ENCODE measurements around the gene EPS15. TPM values are rescaled to one million over a fixed set of nuclear protein-coding genes. Genes with fewer than 3 reads are reported as not detected.

The EPS15 gene
- total RNA-seq, 1 experiment from 2014 or later: 26.3 TPM

- Histone ChIP-seq H4K20me1 (ENCODE audit: low read length) (no peaks in the 10 kb centered on the region), H3K4me1 (ENCODE audit: insufficient read depth, low read length) (peaks cover 25% of the 10 kb centered on the region), H3K27me3 (ENCODE audit: low read length) (no peaks in the 10 kb centered on the region), H3K9me2 (replicated peaks; ENCODE audit: low read length) (no peaks in the 10 kb centered on the region), H3K9ac (ENCODE audit: low read length) (no peak overlapping the region), H2AFZ (ENCODE audit: low read length) (no peak overlapping the region), H3K27ac (ENCODE audit: low read length) (no peak overlapping the region), H3K4me3 (ENCODE audit: low read length) (no peak overlapping the region), H3K9me3 (ENCODE audit: low read length) (no peaks in the 10 kb centered on the region), H3K4me2 (ENCODE audit: low read length) (no peak overlapping the region), H3K36me3 (ENCODE audit: low read depth, low read length) (no peaks in the 10 kb centered on the region), H3K79me2 (ENCODE audit: low read length) (no peaks in the 10 kb centered on the region), H3F3A (ENCODE audit: low read length, unreplicated experiment) (no peaks in the 10 kb centered on the region)
- DNase-seq: no peak
- BruUV-seq (replicated peaks): no TSS peak
- POLR2A ChIA-PET (ENCODE audit: unreplicated experiment): no interaction called here
- CTCF ChIA-PET: no interaction called here
- no peak for TF ChIP-seq EZH2 (IDR thresholded peaks at IDR 0.05; ENCODE audit: low read length, unreplicated experiment)
- no peak for TF ChIP-seq EZH2phosphoT487 (IDR thresholded peaks at IDR 0.05; ENCODE audit: borderline replicate concordance, low read length)
- no peak for TF ChIP-seq CTCF (conservative IDR thresholded peaks at IDR 0.05; ENCODE audit: low read depth, low read length)
- intact Hi-C loops (cut with micrococcal nuclease): no loop called here
- no peak for ATAC-seq
Measured at GRCh38 chr1:51316113-51316845, 202.8 kb downstream of the EPS15 start.

- no peaks in the 10 kb centered on the region for H3K79me2 ChIP-seq (ENCODE audit: low read length)
- no peaks in the 10 kb centered on the region for H4K20me1 ChIP-seq (ENCODE audit: low read length)
- H3K27ac ChIP-seq (ENCODE audit: low read length): peak overlapping the region; percentile 96
- no peaks in the 10 kb centered on the region for H3K27me3 ChIP-seq (ENCODE audit: low read length)
- H2AFZ ChIP-seq (ENCODE audit: low read length): no peak overlapping the region
- peak overlapping the region; percentile 77 for H3K4me2 ChIP-seq (ENCODE audit: low read length)
- CTCF ChIA-PET: no interaction called here
- no peaks in the 10 kb centered on the region for H3K9me2 ChIP-seq (replicated peaks; ENCODE audit: low read length)
- BruUV-seq (replicated peaks): no TSS peak
- no peak for DNase-seq
- peak overlapping the region; percentile 75; the same call in 1 of the 2 replicates for H3K9ac ChIP-seq (ENCODE audit: low read length)
- no peaks in the 10 kb centered on the region for H3K36me3 ChIP-seq (ENCODE audit: low read depth, low read length)
- POLR2A ChIA-PET (ENCODE audit: unreplicated experiment): interaction anchor here (0.6 kb wide), 1 partner anchor 517 kb away, joined by 4 read pairs; no protein-coding TSS in a partner anchor
- no peak overlapping the region for H3K4me3 ChIP-seq (ENCODE audit: low read length)
- TF ChIP-seq EZH2phosphoT487 (IDR thresholded peaks at IDR 0.05; ENCODE audit: borderline replicate concordance, low read length) (no peak), CTCF (conservative IDR thresholded peaks at IDR 0.05; ENCODE audit: low read depth, low read length) (no peak), EZH2 (IDR thresholded peaks at IDR 0.05; ENCODE audit: low read length, unreplicated experiment) (no peak)
- no peaks in the 10 kb centered on the region for H3K9me3 ChIP-seq (ENCODE audit: low read length)
- ATAC-seq: no peak
- H3K4me1 ChIP-seq (ENCODE audit: insufficient read depth, low read length): peaks cover 30% of the 10 kb centered on the region
- H3F3A ChIP-seq (ENCODE audit: low read length, unreplicated experiment): no peaks in the 10 kb centered on the region
- intact Hi-C loops (cut with micrococcal nuclease): no loop called here
Measured at GRCh38 chr1:51314974-51315373, 204.1 kb downstream of the EPS15 start.
